ENCODE measurements around the gene ADAP2.

DNA sequence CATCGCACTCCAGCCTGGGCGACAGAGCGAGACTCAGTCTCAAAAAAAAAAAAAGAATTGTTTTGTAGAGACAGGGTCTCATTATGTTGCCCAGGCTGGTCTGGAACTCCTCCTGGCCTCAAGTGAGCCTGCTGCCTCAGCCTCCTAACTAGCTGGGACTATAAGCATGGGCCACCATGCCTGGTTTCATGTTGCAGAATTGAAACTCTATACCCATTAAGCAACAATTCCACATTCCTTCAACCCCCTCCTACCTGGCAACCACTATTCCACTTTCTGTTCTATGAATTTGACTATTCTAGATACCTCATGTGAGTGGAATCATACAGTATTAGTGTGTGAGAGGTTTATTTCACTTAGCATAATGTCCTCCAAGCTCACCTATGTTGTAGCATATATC is 73.6 kb downstream of the ADAP2 start:
- TF ChIP-seq FOXM1 (IDR thresholded peaks at IDR 0.05; ENCODE audit: borderline replicate concordance) (no peak), LEF1 (IDR thresholded peaks at IDR 0.05; ENCODE audit: borderline replicate concordance) (no peak), NFRKB (IDR thresholded peaks at IDR 0.05) (no peak), HDGF (IDR thresholded peaks at IDR 0.05; ENCODE audit: borderline replicate concordance) (no peak), BHLHE40 (IDR thresholded peaks at IDR 0.05; ENCODE audit: borderline replicate concordance) (no peak), FOXA1 (IDR thresholded peaks at IDR 0.05) (no peak)

Measured in HEK293T (cell line).